Heart left ventricle (tissue), 16 donors: Measurements from ENCODE around the gene CYP4A22. TPM values are rescaled to one million over a fixed set of nuclear protein-coding genes. Genes with fewer than 3 reads are reported as not detected.

Source experiments
- ATAC-seq, 4 donors: fragments of 200-7000 bp; cut with Tn5 transposase; one replicate each; pipeline ENCODE4 v1.9.1; 2020 to 2022; ENCODE audit warnings: moderate library complexity in 4 of 4, mild to moderate bottlenecking in 3 of 4, moderate number of reproducible peaks in 1 of 4
- DNase-seq, 5 donors: peaks; one replicate each; pipeline ENCODE4 v3.0.0-alpha.2; 2020
- H3K27ac ChIP-seq, 12 donors: fragments of 200-600 bp; sonication (generic) in 4 of 12; one replicate each; pipeline versions ENCODE4 v1.5.0 to v1.8.0; 2016 to 2022; ENCODE audit warnings: mild to moderate bottlenecking in 2 of 12
- H3K27me3 ChIP-seq, 9 donors: fragments of 200-600 bp; sonication (generic) in 2 of 9; one replicate each; pipeline versions ENCODE4 v1.5.1 to v1.8.0; 2016 to 2022; ENCODE audit warnings: mild to moderate bottlenecking in 3 of 9
- H3K36me3 ChIP-seq, 9 donors: fragments of 200-600 bp; sonication (generic) in 2 of 9; one replicate each; pipeline versions ENCODE4 v1.5.0 to v1.8.0; 2018 to 2022; ENCODE audit warnings: mild to moderate bottlenecking in 2 of 9
- H3K4me1 ChIP-seq, 12 donors: fragments of 200-600 bp; sonication (generic) in 4 of 12; one replicate each; pipeline versions ENCODE4 v1.5.0 to v1.8.0; 2016 to 2022; ENCODE audit warnings: mild to moderate bottlenecking in 3 of 12
- H3K4me3 ChIP-seq, 12 donors: fragments of 200-600 bp; sonication (generic) in 4 of 12; one replicate each; pipeline versions ENCODE4 v1.5.0 to v1.8.0; 2017 to 2022; ENCODE audit warnings: mild to moderate bottlenecking in 9 of 12, moderate library complexity in 4 of 12
- H3K9me3 ChIP-seq, 12 donors: fragments of 200-600 bp; sonication (generic) in 4 of 12; one replicate each; pipeline versions ENCODE4 v1.5.0 to v1.8.0; 2016 to 2022; ENCODE audit warnings: mild to moderate bottlenecking in 1 of 12
- CTCF ChIP-seq, 12 donors: fragments of 200-600 bp; sonication (generic) in 4 of 12; IDR thresholded peaks; one replicate each; pipeline versions ENCODE4 v1.5.0 to v1.8.0; 2018 to 2022; ENCODE audit warnings: antibody characterized with exemption in 12 of 12, mild to moderate bottlenecking in 5 of 12
- POLR2A ChIP-seq, 2 donors: fragments of 450-650 bp; IDR thresholded peaks; one replicate each; pipeline ENCODE4 v1.6.1; 2017; ENCODE audit warnings: antibody characterized with exemption in 2 of 2, mild to moderate bottlenecking in 2 of 2, moderate library complexity in 2 of 2
- WGBS, 4 donors: extraction: QIAGEN DNeasy Blood & Tissue Kit in 2 of 4; methylation state at CpG; one replicate each; pipeline versions ENCODE4 v1.1.5 to v1.1.7; 2013 to 2018; 5-methylcytosine and 5-hydroxymethylcytosine counted together
- intact Hi-C, 10 donors: fragments of 100-400 bp; cut with DNase I; formaldehyde crosslinking; loops; one replicate each; pipeline versions ENCODE4 v1.11.1 to v1.14.2; 2022
- polyA plus RNA-seq, 2 donors: library from polyadenylated mRNA; stranded (reverse); fragments of 200-250 nt; gene quantifications; one replicate each; pipeline ENCODE4 v1.2.3, GENCODE V29; 2013
- total RNA-seq, 9 donors: library from RNA; depleted of rRNA in 2 of 9; stranded (reverse); fragments of >200 nt in 2 of 9; fragmentation: NEBNext Ultra II Directional in 3 of 9; extraction: Animal tissue kit (Norgen Biotek cat#: 25700) in 3 of 9; gene quantifications; one replicate each; pipeline versions ENCODE4 v1.1.0 to v1.2.4, GENCODE V29; 2016 to 2023
- donor health status: ischemic (EF 13 %, LVEDD 7.1; RV severe dilation, severe dysfunction).
- donor health status: healthy with polysubstance abuse.
- donor health status: DM: no; HTN: yes; CAD: no.
- donor health status: DM: no; HTN: no; CAD: no.
- donor health status: ischemic (EF 25% LVEDD 6.9; RV normal size, moderate dysfunction).
- donor health status: ischemic (EF 25% LVEDD 5.7; RV mildly dilated, moderate dysfunction).
- donor health status: healthy.
- donor health status: DM: yes; HTN: yes; CAD: no.
- donor health status: ischemic (EF 35%, LVEDD 5.7; RV mildly dilated, moderate dysfunction).
- donor health status: nonischemic (EF 11% LVEDD 7.7; RV severe dilation, severe dysfunction).
- donor health status: DM: yes; HTN: yes; CAD: no.
- donor health status: PGD.
- donor health status: ischemic (EF 29% LVEDD 5.4; RV normal size, mild dysfunction).
- donor health status: nonischemic (EF 23%, LVEDD 6.1; RV moderate dilation, normal function).

Gene CYP4A22
- total and polyA plus RNA-seq, 11 donors, result 0.08 to 0.75 TPM; not detected in 9

- no peak for DNase-seq
- Histone ChIP-seq H3K9me3 (no peaks in the 10 kb centered on the region), H3K27me3 (peaks cover 0 to 13% (median 0%) of the 10 kb centered on the region in 9 donors), H3K4me1 (peaks cover 0 to 15% (median 10%) of the 10 kb centered on the region in 12 donors), H3K4me3 (no peak overlapping the region), H3K36me3 (no peaks in the 10 kb centered on the region), H3K27ac (no peak overlapping the region)
- no peak for TF ChIP-seq CTCF (IDR thresholded peaks at IDR 0.05)
- no peak for TF ChIP-seq POLR2A (IDR thresholded peaks at IDR 0.05)
- 93 to 97% (median 96%) methylated on average over 7 to 13 of the region's 13 CpGs for WGBS, 4 donors
- intact Hi-C loops, result loop anchor here in 5 of 10 donors (5.0 to 10.0 kb wide), 5 partner anchors 138 to 538 kb away; no protein-coding TSS in a partner anchor
- ATAC-seq, result no peak
These were observed 49.3 kb downstream of the CYP4A22 start for GRCh38 chr1:47186267-47187185.

GRCh38 chr1:47187231-47187925 lies 50.1 kb downstream of the CYP4A22 start:
- intact Hi-C loops, result loop anchor here in 5 of 10 donors (5.0 to 10.0 kb wide), 5 partner anchors 137 to 537 kb away; no protein-coding TSS in a partner anchor
- H3K9me3 ChIP-seq, result no peaks in the 10 kb centered on the region
- no peak overlapping the region for H3K27ac ChIP-seq
- 83 to 90% (median 87%) methylated on average over 10 to 12 of the region's 12 CpGs for WGBS, 4 donors
- peaks cover 0 to 19% (median 11%) of the 10 kb centered on the region in 12 donors for H3K4me1 ChIP-seq
- no peak for TF ChIP-seq CTCF (IDR thresholded peaks at IDR 0.05)
- TF ChIP-seq POLR2A (IDR thresholded peaks at IDR 0.05), result no peak
- ATAC-seq, result no peak
- no peak for DNase-seq
- no peaks in the 10 kb centered on the region for H3K36me3 ChIP-seq
- no peak overlapping the region for H3K4me3 ChIP-seq
- H3K27me3 ChIP-seq, result peaks cover 0 to 11% (median 0%) of the 10 kb centered on the region in 9 donors

GRCh38 chr1:47187926-47188250 lies 50.6 kb downstream of the CYP4A22 start:
- H3K4me3 ChIP-seq, result no peak overlapping the region
- TF ChIP-seq POLR2A (IDR thresholded peaks at IDR 0.05) (no peak), CTCF (IDR thresholded peaks at IDR 0.05) (no peak)
- H3K9me3 ChIP-seq, result no peaks in the 10 kb centered on the region
- intact Hi-C loops, result loop anchor here in 5 of 10 donors (5.0 to 10.0 kb wide), 5 partner anchors 137 to 537 kb away; no protein-coding TSS in a partner anchor
- H3K36me3 ChIP-seq, result no peaks in the 10 kb centered on the region
- no peak overlapping the region for H3K27ac ChIP-seq
- H3K4me1 ChIP-seq, result peaks cover 0 to 22% (median 13%) of the 10 kb centered on the region in 12 donors
- H3K27me3 ChIP-seq, result peaks cover 0 to 7% (median 0%) of the 10 kb centered on the region in 9 donors
- DNase-seq (no peak), ATAC-seq (no peak)
- WGBS, 4 donors, result 87 to 94% (median 93%) methylated on average over 2 of the region's 2 CpGs
